Measurements from ENCODE around the gene SOCS2. TPM values are rescaled to one million over a fixed set of nuclear protein-coding genes. Genes with fewer than 3 reads are reported as not detected.

SOCS2 gene
- polyA plus RNA-seq, 2 of the 4 experiments (the other 2 are of a cell fraction): 21.8 to 22.2 TPM

DNA sequence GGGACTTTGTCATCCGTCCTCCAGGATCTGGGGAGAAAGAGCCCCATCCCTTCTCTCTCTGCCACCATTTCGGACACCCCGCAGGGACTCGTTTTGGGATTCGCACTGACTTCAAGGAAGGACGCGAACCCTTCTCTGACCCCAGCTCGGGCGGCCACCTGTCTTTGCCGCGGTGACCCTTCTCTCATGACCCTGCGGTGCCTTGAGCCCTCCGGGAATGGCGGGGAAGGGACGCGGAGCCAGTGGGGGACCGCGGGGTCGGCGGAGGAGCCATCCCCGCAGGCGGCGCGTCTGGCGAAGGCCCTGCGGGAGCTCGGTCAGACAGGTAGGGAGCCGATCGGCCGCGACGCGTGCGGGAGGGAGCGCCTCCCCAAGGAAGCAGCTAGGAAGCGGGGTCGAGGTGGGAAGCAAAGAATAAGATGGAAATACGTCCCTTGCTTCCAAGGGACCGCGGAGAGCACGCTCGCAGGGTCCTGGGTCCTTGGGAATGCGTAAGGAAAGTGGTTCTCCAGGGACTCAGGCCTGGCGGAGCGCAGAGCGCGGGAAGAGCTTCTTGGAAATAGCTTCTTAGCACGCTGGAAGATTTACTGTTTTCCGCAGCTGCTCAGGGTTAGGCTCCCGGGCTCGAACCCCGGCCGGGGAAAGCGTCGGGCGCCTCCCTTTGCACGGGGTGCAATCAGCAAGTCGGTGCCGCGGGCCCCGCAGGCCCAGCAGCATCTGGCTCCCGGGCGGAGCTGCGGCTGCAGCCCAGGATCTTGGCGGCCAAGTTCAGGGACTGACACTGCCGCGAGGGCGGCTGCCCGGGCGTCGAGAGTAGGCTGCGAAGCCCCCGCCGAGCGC is 457 bp downstream of the SOCS2 start:
- no peak for FAIRE-seq
- CTCF ChIA-PET: interaction anchor here (0.6 to 12.6 kb wide), 12 partner anchors 8 to 530 kb away, joined by 3 to 232 read pairs (median 4); no protein-coding TSS in a partner anchor

DNA sequence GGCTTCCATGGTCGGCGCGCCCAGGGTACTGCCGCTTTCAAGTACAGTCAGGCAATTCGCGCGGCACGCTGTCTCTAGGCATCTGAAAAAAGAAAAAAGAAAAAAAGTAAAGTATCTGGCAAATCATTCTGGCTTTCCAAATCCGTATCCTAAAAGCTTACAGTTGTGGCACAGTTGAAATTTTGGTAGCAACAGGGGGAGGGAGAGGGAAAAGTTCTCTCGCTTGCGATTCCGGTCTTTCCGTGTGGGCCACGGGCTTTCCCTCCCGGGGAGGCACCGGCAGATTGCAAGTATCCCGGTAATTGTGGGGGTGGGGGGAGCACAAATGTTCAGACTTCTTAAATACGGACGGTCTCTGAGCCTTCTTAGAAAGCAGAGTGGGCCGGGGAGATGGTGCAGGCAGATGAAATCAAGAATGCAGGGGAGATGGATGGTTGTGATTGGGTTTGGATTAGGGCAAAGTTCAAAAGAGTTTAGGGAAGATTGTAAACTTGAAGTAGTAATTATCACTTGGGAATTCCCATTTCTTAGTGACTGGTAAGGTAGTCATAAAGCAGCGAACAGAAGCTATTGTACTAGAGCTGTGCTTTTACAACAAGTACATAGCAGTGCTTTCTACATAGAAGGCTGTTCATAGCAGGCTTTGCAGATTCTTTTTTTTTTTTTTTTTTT is 1.2 kb downstream of the SOCS2 start:
- Histone ChIP-seq H3K4me1 (peaks cover 12% of the 10 kb centered on the region; the same call in 2 of the 3 replicates), H3K4me2 (no peak overlapping the region), H3K9me3 (no peaks in the 10 kb centered on the region), H3K27ac (no peak overlapping the region), H3K4me3 (no peak overlapping the region)
- FAIRE-seq (no peak), ATAC-seq (no peak), DNase-seq (ENCODE audit: low read depth in 1 of 2, low spot score in 1 of 2) (no peak)
- TF ChIP-seq, protein P1, sequence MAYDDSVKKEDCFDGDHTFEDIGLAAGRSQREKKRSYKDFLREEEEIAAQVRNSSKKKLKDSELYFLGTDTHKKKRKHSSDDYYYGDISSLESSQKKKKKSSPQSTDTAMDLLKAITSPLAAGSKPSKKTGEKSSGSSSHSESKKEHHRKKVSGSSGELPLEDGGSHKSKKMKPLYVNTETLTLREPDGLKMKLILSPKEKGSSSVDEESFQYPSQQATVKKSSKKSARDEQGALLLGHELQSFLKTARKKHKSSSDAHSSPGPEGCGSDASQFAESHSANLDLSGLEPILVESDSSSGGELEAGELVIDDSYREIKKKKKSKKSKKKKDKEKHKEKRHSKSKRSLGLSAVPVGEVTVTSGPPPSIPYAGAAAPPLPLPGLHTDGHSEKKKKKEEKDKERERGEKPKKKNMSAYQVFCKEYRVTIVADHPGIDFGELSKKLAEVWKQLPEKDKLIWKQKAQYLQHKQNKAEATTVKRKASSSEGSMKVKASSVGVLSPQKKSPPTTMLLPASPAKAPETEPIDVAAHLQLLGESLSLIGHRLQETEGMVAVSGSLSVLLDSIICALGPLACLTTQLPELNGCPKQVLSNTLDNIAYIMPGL (CRISPR knock-in tag; IDR thresholded peaks at IDR 0.05; ENCODE audit: borderline replicate concordance): no peak
- no peak for TF ChIP-seq POLR2AphosphoS2 (conservative IDR thresholded peaks at IDR 0.05; ENCODE audit: low read length)
- TF ChIP-seq, protein P2, sequence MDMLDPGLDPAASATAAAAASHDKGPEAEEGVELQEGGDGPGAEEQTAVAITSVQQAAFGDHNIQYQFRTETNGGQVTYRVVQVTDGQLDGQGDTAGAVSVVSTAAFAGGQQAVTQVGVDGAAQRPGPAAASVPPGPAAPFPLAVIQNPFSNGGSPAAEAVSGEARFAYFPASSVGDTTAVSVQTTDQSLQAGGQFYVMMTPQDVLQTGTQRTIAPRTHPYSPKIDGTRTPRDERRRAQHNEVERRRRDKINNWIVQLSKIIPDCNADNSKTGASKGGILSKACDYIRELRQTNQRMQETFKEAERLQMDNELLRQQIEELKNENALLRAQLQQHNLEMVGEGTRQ (IDR thresholded peaks at IDR 0.05): no peak
- no peak for TF ChIP-seq HOXB13 (CRISPR knock-in tag; IDR thresholded peaks at IDR 0.05; ENCODE audit: low read depth)
- no peak for TF ChIP-seq KDM5A (IDR thresholded peaks at IDR 0.05)
- no peak for TF ChIP-seq FOSB (CRISPR knock-in tag; IDR thresholded peaks at IDR 0.05)
- no peak for TF ChIP-seq HOXB5 (CRISPR knock-in tag; IDR thresholded peaks at IDR 0.05)
- no peak for TF ChIP-seq RNF2 (IDR thresholded peaks at IDR 0.05; ENCODE audit: borderline replicate concordance, low read depth)
- no peak for TF ChIP-seq HEYL (CRISPR knock-in tag; IDR thresholded peaks at IDR 0.05)
- no peak for TF ChIP-seq ZFP36 (IDR thresholded peaks at IDR 0.05; ENCODE audit: borderline replicate concordance, partially characterized antibody)
- TF ChIP-seq, protein P3, sequence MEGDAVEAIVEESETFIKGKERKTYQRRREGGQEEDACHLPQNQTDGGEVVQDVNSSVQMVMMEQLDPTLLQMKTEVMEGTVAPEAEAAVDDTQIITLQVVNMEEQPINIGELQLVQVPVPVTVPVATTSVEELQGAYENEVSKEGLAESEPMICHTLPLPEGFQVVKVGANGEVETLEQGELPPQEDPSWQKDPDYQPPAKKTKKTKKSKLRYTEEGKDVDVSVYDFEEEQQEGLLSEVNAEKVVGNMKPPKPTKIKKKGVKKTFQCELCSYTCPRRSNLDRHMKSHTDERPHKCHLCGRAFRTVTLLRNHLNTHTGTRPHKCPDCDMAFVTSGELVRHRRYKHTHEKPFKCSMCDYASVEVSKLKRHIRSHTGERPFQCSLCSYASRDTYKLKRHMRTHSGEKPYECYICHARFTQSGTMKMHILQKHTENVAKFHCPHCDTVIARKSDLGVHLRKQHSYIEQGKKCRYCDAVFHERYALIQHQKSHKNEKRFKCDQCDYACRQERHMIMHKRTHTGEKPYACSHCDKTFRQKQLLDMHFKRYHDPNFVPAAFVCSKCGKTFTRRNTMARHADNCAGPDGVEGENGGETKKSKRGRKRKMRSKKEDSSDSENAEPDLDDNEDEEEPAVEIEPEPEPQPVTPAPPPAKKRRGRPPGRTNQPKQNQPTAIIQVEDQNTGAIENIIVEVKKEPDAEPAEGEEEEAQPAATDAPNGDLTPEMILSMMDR (IDR thresholded peaks at IDR 0.05): no peak
- TF ChIP-seq CEBPB (IDR thresholded peaks at IDR 0.05): no peak
- TF ChIP-seq CBX8 (IDR thresholded peaks at IDR 0.05): no peak
- no peak for TF ChIP-seq BHLHE40 (IDR thresholded peaks at IDR 0.05; ENCODE audit: low read depth, low read length)
- no peak for TF ChIP-seq ZNF302 (CRISPR knock-in tag; IDR thresholded peaks at IDR 0.05)
- POLR2A ChIA-PET: interaction anchor here (0.6 to 0.7 kb wide), 2 partner anchors 36 to 1583 kb away, joined by 3 to 16 read pairs; no protein-coding TSS in a partner anchor
- CTCF ChIA-PET: interaction anchor here (0.6 to 12.6 kb wide), 8 partner anchors 13 to 529 kb away, joined by 3 to 232 read pairs (median 4); no protein-coding TSS in a partner anchor
- WGBS (ENCODE audit: missing lambda C conversion rate): 93% methylated on average over 21 of the region's 21 CpGs

More for the DNA sequence above, 457 bp downstream of the SOCS2 start:
- 96% methylated on average over 75 of the region's 75 CpGs for WGBS (ENCODE audit: missing lambda C conversion rate)
- ATAC-seq (no peak), DNase-seq (ENCODE audit: low read depth in 1 of 2, low spot score in 1 of 2) (no peak)
- no peaks in the 10 kb centered on the region for H3K9me3 ChIP-seq
- no peak overlapping the region for H3K4me3 ChIP-seq
- peak overlapping the region; percentile 90; the same call in 2 of the 3 replicates for H3K4me2 ChIP-seq
- no peak for TF ChIP-seq KDM1A (IDR thresholded peaks at IDR 0.05; ENCODE audit: low read depth)
- TF ChIP-seq EHF (CRISPR knock-in tag; IDR thresholded peaks at IDR 0.05): no peak
- TF ChIP-seq RARB (CRISPR knock-in tag; IDR thresholded peaks at IDR 0.05): no peak
- no peak for TF ChIP-seq JUNB (IDR thresholded peaks at IDR 0.05)
- TF ChIP-seq, protein P4, sequence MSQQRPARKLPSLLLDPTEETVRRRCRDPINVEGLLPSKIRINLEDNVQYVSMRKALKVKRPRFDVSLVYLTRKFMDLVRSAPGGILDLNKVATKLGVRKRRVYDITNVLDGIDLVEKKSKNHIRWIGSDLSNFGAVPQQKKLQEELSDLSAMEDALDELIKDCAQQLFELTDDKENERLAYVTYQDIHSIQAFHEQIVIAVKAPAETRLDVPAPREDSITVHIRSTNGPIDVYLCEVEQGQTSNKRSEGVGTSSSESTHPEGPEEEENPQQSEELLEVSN (IDR thresholded peaks at IDR 0.05; ENCODE audit: borderline replicate concordance, low read depth): no peak
- TF ChIP-seq MAZ (IDR thresholded peaks at IDR 0.05; ENCODE audit: borderline replicate concordance, low read depth, low read length): no peak
- TF ChIP-seq, protein P5, sequence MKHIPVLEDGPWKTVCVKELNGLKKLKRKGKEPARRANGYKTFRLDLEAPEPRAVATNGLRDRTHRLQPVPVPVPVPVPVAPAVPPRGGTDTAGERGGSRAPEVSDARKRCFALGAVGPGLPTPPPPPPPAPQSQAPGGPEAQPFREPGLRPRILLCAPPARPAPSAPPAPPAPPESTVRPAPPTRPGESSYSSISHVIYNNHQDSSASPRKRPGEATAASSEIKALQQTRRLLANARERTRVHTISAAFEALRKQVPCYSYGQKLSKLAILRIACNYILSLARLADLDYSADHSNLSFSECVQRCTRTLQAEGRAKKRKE (CRISPR knock-in tag; IDR thresholded peaks at IDR 0.05; ENCODE audit: low read depth): no peak
- TF ChIP-seq GATA3 (IDR thresholded peaks at IDR 0.05; ENCODE audit: borderline replicate concordance): no peak
- TF ChIP-seq, protein P2 (IDR thresholded peaks at IDR 0.05): no peak
- TF ChIP-seq EP300 (IDR thresholded peaks at IDR 0.05): no peak
- no peak for TF ChIP-seq TP53 (CRISPR knock-in tag; IDR thresholded peaks at IDR 0.05)
- no peak for TF ChIP-seq POLR2A (IDR thresholded peaks at IDR 0.05; ENCODE audit: low read length)
- TF ChIP-seq ZSCAN20 (CRISPR knock-in tag; IDR thresholded peaks at IDR 0.05): no peak
- peak overlapping the region in 1 of 2 experiments; percentile 94; a peak in 2 of 6 replicates for H3K27ac ChIP-seq
- peaks cover 12% of the 10 kb centered on the region; the same call in 2 of the 3 replicates for H3K4me1 ChIP-seq
- POLR2A ChIA-PET: no interaction called here
